Measurements from ENCODE around the gene LY86. TPM values are rescaled to one million over a fixed set of nuclear protein-coding genes. Genes with fewer than 3 reads are reported as not detected.
A peak's percentile ranks its signal among the peaks of the same experiment; 100 is the strongest.

LY86 gene
- total and polyA plus RNA-seq, 7 donors, result 0.18 to 1.3 (median 0.42) TPM

DNA sequence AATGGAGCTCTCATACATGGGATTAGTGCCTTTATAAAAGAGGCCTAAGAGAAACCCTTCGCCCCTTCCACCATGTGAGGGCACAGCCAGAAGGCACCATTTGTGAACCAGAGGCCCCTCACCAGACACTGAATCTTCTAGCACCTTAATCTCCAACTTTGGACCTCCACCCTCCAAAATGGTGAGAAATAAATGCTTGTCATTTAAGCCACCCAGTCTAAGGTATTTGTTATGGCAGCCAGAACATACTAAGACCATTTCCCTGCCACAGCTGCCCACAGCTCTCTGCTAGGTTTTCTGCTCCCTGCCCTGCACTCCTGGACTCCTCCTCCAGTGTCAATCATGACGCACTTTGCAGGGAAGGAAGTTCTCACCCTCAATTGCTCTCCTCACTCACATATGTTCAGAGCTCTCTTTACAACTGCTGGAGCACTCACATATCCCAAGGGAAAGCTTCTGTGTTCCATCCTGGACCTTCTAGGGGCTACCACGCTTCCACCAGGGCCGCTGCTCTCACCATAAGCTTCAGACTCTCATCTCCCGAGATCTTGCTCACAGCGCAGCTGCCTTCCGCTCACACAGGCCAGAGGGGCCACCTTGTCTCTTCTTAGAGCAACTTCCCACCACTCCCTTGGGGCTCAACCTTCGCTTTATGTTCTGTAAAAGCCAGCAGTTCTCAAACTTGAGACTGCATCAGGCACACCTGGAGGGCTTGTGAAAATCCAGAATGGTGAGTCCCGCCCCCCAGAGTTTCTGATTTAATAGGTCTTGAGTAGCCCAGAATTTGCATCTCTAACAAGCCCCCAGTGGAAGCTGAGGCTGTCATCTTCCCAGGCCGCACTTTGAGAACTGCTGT is 1.6 kb upstream of the LY86 start:
- 87 to 90% (median 89%) methylated on average over 10 of the region's 10 CpGs for WGBS, 3 donors
- DNase-seq (no peak), ATAC-seq (no peak)
- intact Hi-C loops (cut with DNase I), result no loop called here
- Histone ChIP-seq H3K27ac (no peak overlapping the region), H3K4me3 (no peak overlapping the region), H3K27me3 (ENCODE audit: insufficient read depth in 3 of 3, low read length in 2 of 3) (no peaks in the 10 kb centered on the region), H3K4me1 (no peaks in the 10 kb centered on the region), H3K36me3 (ENCODE audit: insufficient read depth in 1 of 2, low read depth in 1 of 2) (no peaks in the 10 kb centered on the region), H3K9me3 (no peaks in the 10 kb centered on the region)
- TF ChIP-seq, protein P1, sequence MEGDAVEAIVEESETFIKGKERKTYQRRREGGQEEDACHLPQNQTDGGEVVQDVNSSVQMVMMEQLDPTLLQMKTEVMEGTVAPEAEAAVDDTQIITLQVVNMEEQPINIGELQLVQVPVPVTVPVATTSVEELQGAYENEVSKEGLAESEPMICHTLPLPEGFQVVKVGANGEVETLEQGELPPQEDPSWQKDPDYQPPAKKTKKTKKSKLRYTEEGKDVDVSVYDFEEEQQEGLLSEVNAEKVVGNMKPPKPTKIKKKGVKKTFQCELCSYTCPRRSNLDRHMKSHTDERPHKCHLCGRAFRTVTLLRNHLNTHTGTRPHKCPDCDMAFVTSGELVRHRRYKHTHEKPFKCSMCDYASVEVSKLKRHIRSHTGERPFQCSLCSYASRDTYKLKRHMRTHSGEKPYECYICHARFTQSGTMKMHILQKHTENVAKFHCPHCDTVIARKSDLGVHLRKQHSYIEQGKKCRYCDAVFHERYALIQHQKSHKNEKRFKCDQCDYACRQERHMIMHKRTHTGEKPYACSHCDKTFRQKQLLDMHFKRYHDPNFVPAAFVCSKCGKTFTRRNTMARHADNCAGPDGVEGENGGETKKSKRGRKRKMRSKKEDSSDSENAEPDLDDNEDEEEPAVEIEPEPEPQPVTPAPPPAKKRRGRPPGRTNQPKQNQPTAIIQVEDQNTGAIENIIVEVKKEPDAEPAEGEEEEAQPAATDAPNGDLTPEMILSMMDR (IDR thresholded peaks at IDR 0.05), result no peak

DNA sequence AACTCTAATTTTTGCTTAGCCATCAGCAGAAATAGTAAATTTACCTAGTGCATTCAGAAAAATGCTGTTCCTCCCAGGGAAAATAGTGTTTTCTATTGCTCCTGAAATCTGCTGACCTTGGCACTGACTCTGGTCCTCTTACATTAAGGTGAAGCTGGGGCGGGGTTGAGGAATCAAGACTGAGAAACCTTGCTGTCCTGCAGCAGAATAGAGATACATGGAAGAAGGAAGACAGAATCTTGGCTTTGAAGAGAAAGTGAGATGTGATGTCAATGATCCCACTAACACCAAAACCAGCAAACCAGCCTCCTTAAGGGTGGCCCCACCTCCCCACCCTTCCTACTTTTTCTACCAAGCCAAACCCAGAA is 840 bp upstream of the LY86 start:
- Histone ChIP-seq H3K27me3 (ENCODE audit: insufficient read depth in 3 of 3, low read length in 2 of 3) (no peaks in the 10 kb centered on the region), H3K4me3 (no peak overlapping the region), H3K9me3 (no peaks in the 10 kb centered on the region), H3K4me1 (no peaks in the 10 kb centered on the region), H3K36me3 (ENCODE audit: insufficient read depth in 1 of 2, low read depth in 1 of 2) (no peaks in the 10 kb centered on the region), H3K27ac (no peak overlapping the region)
- intact Hi-C loops (cut with DNase I), result no loop called here
- ATAC-seq (peak in 1 of 4 donors; percentile 21), DNase-seq (no peak)
- WGBS, 3 donors, result 89 to 94% (median 93%) methylated on average over 1 of the region's 1 CpG
- TF ChIP-seq, protein P1 (IDR thresholded peaks at IDR 0.05), result no peak

DNA sequence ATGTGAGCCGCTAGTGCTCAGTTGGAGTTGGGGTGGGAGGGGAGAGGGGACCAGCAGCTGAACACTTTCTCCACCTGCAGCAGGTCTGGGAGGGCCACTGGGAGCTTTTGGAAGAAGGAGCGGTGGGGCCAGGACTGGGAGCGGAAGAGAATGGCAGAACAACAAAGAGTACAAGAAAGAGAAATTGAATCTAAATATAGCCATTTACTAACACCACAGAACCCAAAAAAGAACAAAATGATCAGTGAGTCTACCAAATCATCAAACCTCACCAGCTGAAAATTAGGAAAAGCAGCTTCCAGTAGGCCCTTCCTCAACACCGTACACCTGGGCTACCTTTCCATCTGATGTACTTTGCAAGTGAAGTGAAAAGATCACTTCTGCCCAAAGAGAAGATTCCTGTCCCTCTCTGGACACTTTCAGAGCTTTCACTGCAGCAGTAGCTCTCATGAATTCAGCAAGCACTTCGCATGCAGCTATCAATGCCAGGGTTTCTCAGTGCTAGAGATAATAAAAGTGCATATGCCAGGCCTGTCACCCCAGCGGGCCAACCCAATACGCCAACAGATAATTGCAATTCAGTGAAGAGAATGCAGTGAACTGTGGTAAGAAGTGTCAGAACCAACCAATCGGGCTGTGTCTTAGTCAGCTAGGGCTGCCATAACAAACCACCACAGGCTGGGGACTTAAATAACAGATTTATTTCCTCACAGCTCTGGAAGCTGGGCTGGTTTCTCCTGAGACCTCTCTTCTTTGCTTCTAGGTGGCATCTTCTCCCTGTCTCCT is 597 bp downstream of the LY86 start:
- ATAC-seq, result no peak
- intact Hi-C loops (cut with DNase I), result no loop called here
- H3K27ac ChIP-seq, result no peak overlapping the region
- 61 to 87% (median 77%) methylated on average over 8 of the region's 8 CpGs for WGBS, 3 donors
- no peaks in the 10 kb centered on the region for H3K4me1 ChIP-seq
- no peaks in the 10 kb centered on the region for H3K27me3 ChIP-seq (ENCODE audit: insufficient read depth in 3 of 3, low read length in 2 of 3)
- H3K9me3 ChIP-seq, result no peaks in the 10 kb centered on the region
- H3K36me3 ChIP-seq (ENCODE audit: insufficient read depth in 1 of 2, low read depth in 1 of 2), result no peaks in the 10 kb centered on the region
- H3K4me3 ChIP-seq, result peak overlapping the region; percentile 4
- DNase-seq, result no peak
- TF ChIP-seq, protein P1 (IDR thresholded peaks at IDR 0.05), result no peak

DNA sequence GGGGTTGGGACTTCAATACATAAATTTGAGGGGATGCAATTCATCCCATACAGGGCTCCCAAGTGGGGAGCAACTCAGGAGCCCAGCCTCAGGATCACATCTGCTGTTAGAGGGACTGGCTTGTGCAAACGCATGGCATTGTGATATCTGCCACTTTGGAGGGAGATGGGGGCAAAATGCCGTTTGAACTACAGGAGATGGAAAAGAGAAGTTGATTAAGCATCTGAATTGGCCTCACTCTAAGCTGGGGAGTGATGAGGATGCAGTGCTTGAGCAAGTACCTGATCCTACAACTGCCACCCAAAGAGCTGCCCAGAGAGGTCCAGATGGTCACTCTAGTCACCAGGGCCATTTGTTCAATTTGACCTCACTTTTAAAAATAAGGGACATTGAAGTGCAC is 2.0 kb downstream of the LY86 start:
- WGBS, 3 donors, result 81 to 83% (median 83%) methylated on average over 2 of the region's 2 CpGs
- no peaks in the 10 kb centered on the region for H3K4me1 ChIP-seq

More for the DNA sequence above, 2.0 kb downstream of the LY86 start:
- Histone ChIP-seq H3K9me3 (no peaks in the 10 kb centered on the region), H3K36me3 (ENCODE audit: insufficient read depth in 1 of 2, low read depth in 1 of 2) (no peaks in the 10 kb centered on the region), H3K27me3 (ENCODE audit: insufficient read depth in 3 of 3, low read length in 2 of 3) (no peaks in the 10 kb centered on the region), H3K4me3 (no peak overlapping the region), H3K27ac (no peak overlapping the region)
- intact Hi-C loops (cut with DNase I), result no loop called here
- no peak for ATAC-seq
- TF ChIP-seq, protein P1 (IDR thresholded peaks at IDR 0.05), result no peak
- DNase-seq, result no peak

Measured in psoas muscle (tissue), 8 donors.